AML-193 (cell line): ENCODE measurements around the gene TUBA8.
"Not testable (repeated sequence)": the region's sequence is repeated elsewhere in the genome, so short reads cannot be mapped to it uniquely, and the experiment has no call there.

Experiments
- DNase-seq, 2 experiments: peaks; one replicate each; lab custom pipeline; 2025; lab: John Stamatoyannopoulos, UW

Gene TUBA8

GRCh38 chr22:18110194-18110953, at the start of gene TUBA8:
Gene TUBA8, plus strand, starts transcription at chr22:18110809. Its CDS starts 57 bp downstream, at chr22:18110866.
- peak in 1 of 2 experiments; percentile 20 for DNase-seq

DNA sequence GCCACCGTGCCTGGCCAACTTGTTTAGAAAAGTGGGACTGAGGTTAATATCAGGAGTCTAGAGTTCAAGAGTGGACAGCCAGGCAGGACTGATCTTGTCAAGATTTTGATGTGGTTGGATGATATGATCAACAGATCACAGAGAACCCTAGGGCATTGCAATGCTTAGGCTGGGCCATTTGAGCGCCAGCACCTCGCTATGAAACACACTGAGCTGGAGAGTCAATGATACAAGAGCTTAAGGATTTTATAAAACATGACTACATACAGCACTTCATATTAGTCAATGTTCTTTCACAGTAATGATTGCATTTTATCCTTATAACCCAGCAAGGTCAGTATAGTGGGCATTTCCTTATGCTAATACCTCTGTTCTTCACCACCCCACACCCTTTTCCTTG, 48.2 kb upstream of the TUBA8 start:
- no peak for DNase-seq

GRCh38 chr22:18063306-18063705, 47.3 kb upstream of the TUBA8 start:
- DNase-seq, result no peak

DNA sequence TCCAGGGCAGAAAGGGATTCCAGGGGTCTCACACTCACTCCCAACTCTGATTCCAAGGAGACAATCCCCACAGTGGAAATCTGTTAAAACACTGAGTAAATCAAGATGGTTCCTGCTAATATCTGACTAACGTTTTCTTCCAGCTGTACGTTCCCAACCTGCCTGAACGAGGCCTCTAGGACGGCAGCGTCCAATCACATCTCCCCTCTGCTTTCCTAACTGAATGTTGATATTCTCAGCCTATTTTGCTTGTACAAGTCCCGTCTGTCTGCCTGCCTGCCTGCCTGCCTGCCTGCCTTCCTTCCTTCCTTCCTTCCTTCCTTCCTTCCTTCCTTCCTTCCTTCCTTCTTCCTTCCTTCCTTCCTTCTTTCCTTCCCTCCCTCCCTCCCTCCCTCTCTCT, 46.9 kb upstream of the TUBA8 start:
- not testable (repeated sequence) for DNase-seq

- DNase-seq, result no peak
These were observed 46.0 kb upstream of the TUBA8 start for GRCh38 chr22:18064636-18065035.

- no peak for DNase-seq
These were observed 45.4 kb upstream of the TUBA8 start for GRCh38 chr22:18065256-18065655.

- DNase-seq, result no peak
These were observed 44.3 kb upstream of the TUBA8 start for GRCh38 chr22:18066181-18066859.

DNA sequence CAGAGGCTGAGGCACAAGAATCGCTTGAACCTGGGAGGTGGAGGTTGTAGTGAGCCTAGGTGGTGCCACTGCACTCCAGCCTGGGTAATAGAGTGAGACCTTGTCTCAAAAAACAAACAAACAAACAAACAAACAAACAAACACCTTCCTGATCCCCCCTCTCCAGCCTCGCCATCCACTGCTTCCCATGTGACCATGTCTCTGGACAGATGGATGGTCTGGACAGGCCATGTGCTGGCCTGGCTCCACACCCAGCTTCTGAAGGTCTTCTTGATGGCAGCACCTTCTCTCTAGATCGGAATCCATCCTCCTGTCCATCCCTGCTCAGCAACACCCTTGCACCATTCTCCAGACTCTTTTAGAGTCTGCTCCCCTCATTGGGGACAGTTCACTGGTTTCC, 43.5 kb upstream of the TUBA8 start:
- no peak for DNase-seq

- no peak for DNase-seq
These were observed 42.9 kb upstream of the TUBA8 start for GRCh38 chr22:18067548-18068341.

DNA sequence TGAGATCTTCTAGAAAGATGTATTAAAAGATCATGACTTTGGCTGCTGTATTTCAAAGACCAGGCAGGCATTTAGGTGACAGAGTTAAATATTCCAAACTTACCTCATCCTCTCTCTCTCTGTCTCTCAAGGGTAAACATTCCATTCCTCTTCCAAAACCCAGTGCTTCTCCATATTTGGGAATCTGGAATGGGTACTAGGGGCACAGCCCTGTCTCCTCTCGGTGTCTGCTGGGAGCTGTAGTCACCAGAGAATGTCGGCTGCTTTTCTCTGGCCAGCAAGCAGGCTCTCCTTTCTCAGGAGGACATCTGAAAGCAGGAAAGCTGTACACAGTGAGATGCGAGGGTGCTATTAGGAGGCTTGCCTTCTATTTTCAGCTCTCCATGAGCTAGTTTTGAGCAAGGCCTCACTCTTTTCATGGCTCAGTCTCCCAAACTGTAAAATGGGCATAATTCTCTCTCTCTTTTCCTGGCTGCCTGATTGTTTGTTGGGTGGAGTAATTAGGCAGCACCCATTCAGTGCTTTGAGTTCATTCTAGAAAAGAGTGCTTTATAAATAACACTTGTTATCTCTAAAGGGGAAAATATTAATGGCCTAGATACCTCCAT, 42.1 kb upstream of the TUBA8 start:
- no peak for DNase-seq

GRCh38 chr22:18069041-18069440, 41.6 kb upstream of the TUBA8 start:
- no peak for DNase-seq

GRCh38 chr22:18070041-18070440, 40.6 kb upstream of the TUBA8 start:
- DNase-seq, result no peak

DNA sequence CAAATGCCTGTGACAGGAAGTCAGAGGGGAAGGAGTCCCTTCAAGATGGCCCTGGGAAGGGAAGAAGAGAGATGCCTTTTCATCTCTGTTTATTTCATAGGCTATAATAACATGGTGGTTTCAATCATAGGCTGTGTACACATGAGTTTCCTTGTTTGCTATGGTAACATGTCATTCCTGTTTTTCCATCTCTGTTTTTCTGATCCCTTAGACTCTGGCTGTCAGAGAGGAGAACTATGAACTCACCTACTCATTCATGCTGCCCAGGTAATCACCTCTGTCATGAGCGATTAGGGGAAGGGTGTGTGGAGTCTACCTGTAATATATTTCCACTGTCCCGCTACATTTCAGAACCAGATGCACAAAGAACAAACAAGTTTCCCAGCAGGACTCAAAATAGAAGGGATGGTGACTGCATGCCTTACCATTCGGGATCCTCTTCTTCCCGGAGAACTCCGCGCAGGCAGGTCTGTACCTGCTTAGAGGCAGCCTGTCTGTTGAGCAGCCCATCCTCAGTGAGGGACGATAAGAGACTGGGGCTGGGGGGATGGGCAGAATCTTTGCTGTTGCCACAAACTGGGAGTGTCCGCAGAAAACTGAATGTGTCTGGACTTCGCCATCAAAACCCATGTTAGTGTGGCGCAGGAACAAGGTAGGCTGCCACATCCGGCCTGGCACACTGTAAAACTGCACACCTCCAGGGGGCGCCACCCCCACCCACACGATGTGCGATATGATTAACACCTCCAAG, 39.9 kb upstream of the TUBA8 start:
- DNase-seq, result no peak

GRCh38 chr22:18071307-18071967, 39.2 kb upstream of the TUBA8 start:
- not testable (repeated sequence) for DNase-seq

GRCh38 chr22:18071968-18072310, 38.7 kb upstream of the TUBA8 start:
- DNase-seq, result no peak

- no peak for DNase-seq
These were observed 37.1 kb upstream of the TUBA8 start for GRCh38 chr22:18073467-18073866.

- not testable (repeated sequence) for DNase-seq
These were observed 36.7 kb upstream of the TUBA8 start for GRCh38 chr22:18073927-18074326.

DNA sequence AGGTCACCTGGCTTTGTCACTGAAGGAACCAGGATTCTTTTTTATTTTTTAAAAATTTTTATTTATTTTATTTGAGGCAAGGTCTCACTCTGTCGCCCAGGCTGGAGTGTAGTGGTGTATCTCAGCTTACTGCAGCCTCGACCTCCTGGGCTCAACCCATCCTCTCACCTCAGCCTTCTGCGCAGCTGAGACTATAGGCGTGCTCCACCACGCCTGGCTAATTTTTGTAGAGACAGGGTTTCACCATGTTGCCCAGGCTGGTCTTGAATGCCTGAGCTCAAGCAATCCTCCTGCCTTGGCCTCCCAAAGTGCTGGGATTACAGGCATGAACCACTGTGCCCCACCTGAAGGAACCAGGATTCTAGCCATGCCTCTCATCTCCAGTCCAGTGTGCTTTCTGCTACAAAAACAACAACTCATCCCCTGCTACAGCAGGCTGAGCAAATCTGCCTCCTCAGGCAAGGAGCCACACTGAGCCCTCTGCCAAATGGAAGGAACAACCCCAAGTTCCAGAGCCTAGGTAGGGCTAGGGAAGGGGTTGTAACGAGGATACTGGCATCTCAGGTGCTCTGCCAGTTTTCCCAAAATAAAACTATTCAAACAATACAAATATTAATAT, 35.4 kb upstream of the TUBA8 start:
- DNase-seq, result no peak

DNA sequence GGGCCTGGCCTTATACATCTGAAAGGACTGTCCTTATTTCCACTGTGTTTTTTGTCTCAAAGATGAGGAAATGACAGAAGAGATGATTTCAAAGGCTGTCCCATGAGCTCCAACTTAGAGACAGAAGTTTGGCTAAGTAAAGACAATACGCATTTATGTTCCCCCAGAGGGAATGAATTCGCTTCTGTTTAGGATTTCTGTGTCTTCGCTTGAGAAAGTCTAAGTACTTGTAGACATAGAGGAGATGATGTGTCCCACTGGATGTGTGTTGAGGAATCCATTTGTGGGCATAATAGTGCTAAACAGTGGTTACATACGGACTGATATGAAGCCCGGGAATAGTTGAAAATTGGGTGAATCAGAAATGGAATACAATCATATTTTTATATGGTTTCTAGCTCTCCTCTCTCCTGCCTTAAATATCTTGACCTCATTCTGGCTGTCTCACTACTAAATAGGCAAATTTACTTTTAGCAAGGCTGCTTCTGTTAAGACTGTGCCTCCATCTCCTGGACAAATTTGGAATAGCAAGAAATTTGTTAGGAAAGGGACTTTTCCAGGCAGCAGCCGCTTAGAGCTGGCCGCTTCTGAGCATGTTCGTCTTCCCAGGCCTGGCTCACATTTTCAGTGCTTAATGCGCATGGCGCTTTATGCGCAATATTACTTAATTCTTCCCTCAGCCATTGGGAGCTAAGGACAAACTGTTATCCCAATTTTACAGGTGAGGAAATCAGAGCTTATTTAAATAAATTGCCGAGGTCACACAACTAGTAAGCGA, 34.7 kb upstream of the TUBA8 start:
- DNase-seq, result peak; percentile 53 to 67

DNA sequence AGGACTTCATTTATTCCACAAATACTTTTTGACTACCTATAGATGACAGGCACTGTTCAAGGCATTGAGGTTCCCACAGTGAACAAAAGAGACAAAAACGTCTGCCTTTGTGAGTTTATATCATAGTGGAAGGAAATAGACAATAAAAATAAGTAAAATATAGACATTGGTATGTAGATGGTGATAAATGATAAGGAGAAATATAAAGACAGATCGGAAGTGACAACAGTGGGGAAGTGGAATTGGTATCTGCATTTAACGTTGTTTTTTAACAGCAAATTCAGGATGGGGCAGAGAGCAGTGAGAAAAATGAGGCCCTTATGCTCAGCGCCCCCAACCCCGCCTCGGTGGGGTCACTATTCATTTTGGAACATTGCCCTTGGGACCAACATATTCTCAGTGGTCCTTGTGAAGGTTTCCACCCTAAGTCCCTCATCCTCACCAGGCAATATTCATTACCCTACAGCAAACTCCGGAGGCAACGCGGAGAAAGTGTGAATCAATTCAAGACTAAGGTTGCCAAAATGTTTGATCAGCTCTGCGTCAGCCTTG, 33.4 kb upstream of the TUBA8 start:
- no peak for DNase-seq
